ENCODE measurements around the gene POMGNT2. TPM values are rescaled to one million over a fixed set of nuclear protein-coding genes. Genes with fewer than 3 reads are reported as not detected.
"Not testable (repeated sequence)": the region's sequence is repeated elsewhere in the genome, so short reads cannot be mapped to it uniquely, and the experiment has no call there.

Gene POMGNT2
- total RNA-seq, 1 donor from 2014 or later = 4.0 TPM

DNA sequence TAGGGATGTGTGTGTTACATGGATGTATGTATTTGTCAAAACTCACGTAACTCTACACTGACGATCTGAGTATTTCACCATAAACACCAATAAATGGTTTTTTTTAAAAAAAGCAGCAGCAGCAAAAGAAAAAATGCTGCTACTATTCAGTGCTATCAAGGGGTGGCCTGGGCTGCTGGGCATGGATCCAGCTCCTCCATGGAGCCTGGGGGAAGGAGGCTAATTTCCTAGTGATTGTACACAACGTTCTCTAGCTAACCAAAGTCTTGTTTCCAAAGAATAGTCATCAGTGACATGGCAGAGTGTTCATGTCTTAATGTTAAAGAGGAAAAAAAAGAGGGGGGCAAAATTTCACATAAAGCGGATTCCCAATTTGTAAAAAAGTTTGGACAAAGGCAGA lies 29.0 kb downstream of the POMGNT2 start:
- intact Hi-C loops (cut with micrococcal nuclease) = no loop called here

DNA sequence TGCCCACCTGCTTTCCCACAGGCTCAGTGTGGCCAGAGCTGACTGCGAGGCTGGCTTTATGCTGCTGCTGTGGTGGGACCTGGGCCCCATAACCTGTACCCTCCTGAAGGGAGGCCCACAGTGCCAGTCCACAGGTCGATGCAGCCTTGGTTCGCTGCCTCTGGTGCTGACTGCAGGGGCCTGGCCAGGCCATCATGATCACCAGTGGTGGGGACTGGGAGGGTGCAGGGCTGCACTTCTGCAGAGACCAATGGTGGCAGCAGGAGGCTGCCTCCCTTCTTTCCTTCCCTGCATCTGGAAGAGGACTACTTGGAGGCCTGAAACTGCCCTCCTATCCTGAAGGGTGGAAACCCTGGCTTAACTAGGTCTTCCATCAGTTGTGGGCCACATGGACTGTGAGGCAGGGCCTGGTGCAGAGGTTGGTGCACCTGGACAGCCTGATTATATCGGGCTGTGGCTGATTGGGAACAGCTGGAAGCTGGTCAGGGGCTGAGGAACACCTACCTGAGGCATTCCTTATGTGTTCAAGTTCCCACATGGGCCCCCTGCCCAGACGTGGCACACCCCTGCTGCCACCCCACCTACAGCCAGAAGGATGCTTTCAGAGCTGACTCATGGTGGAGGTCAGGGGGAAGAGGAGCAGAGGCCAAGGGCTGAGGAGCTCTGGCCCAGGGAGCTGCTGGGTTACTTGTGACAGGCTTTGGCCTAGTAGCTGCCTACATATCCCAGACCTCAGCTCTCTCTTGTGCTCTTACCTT lies 29.8 kb downstream of the POMGNT2 start:
- intact Hi-C loops (cut with micrococcal nuclease) = no loop called here

DNA sequence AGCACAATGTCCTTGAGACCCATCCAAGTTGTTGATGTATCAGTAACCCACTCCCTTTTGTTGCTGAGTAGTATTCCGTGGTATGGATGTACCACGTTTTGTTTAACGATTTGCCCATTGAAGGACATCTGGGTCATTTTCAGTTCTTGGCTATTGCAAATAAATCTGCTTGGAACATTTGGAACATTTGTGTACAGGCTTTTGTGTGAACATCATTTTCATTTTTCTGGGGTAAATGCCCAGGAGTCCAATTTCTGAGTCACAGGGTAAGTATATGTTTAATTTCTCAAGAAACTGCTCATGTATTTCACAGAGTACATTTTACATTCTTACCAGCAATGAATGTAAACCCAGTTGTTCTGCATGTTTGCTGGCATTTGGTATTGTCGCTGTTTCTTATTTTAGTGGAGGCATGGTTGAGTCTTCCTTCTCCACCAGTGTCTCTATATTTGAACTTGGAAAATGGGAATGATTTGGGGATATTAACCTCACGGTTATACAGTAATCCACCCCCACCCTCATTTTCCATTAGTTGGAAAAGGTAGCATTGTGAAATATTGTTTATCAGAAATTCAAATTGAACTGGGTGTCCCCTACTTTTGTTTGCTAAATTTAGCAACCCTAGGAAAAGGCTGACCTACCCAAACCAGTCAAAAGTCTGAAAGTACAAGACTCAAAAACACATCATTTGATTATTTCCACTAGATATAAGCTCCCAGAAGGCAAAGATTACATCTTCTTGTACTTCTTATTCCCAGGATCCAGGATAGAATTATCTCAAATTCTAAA lies 30.8 kb downstream of the POMGNT2 start:
- intact Hi-C loops (cut with micrococcal nuclease) = no loop called here

DNA sequence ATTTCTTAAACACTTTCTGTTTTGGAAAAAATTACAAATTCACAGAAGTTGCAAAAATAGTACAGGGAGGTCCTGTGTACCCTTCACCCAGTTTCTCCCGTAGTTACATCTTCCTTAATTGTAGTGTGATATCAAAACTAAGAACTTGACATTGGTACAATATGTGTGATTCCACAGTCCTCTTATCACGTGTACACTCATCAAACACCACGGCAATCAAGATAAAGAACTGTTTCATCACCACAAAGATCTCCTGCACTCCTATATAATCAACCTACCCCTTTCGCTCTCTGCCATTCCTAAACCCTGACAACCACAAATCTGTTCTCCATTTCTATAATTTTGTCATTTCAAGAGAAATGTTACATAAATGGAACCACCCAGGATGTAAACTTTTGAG lies 31.4 kb downstream of the POMGNT2 start:
- intact Hi-C loops (cut with micrococcal nuclease) = no loop called here

DNA sequence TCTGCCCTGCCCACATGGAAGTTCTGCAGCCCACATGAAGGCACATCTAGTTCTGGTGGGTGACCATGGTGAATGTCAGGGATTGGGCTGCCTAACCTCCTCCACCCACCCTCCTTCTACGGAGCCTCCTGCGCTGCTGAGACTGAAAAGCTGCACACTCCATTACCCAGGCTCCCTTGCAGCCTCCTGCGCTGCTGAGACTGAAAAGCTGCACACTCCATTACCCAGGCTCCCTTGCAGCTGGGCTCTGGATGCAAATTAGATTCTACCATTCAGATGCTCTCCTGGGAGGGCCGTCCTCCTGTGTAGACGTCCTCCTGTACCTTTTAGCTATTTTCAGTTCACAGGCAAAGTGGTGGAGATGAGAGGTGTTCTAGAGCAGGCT lies 32.1 kb downstream of the POMGNT2 start:
- intact Hi-C loops (cut with micrococcal nuclease) = no loop called here

DNA sequence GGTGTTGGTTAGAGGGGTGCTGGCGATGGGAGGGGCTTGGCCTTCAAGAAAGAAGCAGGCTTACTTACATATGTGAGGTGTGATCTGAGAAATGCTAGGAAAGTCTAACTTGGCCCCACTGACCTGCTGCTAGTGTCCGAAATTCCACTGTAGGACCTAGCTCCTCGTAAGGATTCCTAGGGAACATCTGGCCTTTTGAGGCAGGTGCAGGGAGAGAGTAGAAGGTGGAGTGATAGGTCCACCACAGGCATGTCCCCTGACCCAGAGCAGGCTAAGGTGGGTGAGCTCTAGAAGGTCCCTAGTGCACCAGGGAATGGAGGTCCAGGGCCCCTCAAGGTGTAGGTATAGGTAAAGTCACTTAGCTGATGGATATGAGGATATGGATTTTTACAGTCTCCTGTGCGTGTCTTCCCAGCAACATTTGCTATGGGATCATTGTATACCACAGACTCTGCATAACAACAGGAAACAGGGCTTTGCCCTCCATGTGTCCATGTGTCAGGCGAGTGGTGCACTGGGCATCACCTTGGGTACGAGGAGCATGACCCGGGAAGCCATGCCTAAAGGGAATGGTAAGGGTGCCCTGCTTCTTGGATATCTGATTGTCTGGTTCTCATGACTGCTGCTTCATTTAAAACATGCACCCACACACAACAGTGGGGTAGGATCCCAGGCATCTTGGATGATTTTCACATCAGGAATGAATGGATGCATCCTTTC lies 32.6 kb downstream of the POMGNT2 start:
- intact Hi-C loops (cut with micrococcal nuclease) = no loop called here

DNA sequence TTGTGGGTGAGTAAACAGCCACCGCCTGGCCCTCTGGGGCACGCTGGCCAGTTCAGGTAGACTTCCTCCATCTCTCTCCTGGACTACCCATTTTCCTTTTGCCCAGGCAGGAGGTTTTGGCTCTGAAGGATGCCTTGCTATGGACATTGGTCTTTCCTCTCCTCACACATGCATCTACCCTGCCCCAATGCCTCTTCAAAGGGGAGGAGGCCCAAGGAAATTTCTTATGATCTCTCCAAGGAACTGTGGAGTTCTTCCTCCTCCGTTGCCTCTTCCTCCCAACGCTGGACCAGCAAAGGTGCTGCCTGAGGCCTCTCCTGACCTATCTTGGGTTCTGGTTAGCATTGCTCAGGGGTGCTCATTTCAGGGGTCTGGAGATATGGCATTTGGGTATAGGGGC lies 33.5 kb downstream of the POMGNT2 start:
- intact Hi-C loops (cut with micrococcal nuclease) = no loop called here

DNA sequence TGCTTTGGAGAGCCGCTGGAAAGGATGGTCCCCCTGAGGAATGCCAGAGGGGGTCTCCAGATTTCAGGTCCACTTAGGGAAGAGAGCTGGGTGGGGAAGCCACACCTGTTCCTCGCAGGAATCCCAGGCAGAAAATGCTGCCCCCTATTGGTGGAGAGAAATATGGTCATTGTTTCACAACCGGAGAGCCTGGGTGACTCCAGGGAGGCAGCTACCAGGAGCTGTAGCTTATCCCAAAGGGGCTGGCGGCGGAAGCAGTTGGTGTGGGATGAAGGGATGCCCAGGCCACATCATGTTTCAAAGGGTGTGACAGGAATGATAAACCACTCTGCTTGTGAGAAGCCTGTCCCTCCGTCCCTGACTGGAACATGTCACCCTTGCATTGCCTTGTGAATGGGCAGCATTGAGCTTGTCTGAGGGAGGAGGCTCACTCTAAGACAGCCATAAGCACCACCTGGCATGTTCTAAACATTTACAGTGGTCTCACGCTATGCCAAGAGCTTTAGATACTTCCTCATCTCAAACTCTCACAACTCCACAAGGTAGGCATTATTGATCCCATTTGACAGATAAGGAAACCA lies 34.5 kb downstream of the POMGNT2 start:
- intact Hi-C loops (cut with micrococcal nuclease) = no loop called here

DNA sequence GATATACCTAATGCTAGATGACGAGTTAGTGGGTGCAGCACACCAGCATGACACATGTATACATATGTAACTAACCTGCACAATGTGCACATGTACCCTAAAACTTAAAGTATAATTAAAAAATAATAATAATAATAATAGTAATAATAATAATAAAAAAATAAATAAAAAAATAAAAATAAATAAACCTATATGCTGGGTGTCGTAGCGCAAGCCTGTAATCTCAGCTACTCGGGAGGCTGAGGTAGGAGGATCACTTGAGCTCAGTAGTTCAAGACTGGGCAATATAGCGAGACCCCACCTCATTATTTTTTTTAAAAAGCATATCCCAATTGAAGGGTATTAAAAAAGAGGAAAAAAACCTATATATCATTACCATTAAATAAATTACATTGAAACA lies 35.2 kb downstream of the POMGNT2 start:
- intact Hi-C loops (cut with micrococcal nuclease) = not testable (repeated sequence)

DNA sequence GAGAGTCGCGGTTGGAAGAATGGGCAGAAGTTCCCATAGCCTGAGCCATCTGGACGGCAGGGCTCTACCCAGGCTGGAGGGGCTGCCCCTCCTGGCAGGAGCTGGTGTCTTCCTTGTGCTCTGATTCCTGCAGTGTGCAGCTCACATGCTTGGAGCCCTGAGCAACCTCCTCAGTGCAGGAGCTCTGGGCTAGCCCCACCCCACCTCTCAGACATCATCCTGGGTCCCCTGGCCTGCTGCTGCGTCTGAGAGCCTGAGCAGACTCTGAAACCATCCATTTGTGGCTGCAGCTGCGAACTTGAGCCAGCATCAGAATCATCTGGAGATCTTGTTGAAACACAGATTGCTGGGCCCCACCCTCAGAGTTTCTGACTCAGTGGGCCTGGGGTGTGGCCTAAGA lies 42.8 kb downstream of the POMGNT2 start:
- intact Hi-C loops (cut with micrococcal nuclease) = no loop called here

DNA sequence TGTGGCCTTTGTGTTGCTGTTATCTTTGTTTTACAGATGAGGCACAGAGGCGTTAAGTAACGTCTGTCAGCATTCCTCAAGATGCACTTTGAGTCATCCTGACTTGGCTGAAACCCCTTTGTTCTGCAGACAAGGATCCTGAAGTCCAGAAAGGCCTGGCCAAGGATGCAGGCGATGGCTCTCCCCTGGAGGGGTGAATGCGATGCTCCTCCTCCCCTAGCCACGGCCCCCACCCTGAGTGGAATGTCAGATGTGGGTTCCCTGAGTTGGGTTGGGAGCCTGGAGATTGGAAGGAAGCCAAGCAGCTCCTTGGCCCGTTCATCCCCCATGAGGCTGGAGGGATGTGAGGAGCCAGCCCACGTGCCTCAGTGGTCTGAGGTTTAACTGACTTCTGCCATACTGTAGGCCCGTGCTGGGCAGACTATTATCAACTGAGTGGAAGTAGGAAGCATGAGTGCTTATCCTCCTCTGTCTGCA lies 43.3 kb downstream of the POMGNT2 start:
- intact Hi-C loops (cut with micrococcal nuclease) = no loop called here

DNA sequence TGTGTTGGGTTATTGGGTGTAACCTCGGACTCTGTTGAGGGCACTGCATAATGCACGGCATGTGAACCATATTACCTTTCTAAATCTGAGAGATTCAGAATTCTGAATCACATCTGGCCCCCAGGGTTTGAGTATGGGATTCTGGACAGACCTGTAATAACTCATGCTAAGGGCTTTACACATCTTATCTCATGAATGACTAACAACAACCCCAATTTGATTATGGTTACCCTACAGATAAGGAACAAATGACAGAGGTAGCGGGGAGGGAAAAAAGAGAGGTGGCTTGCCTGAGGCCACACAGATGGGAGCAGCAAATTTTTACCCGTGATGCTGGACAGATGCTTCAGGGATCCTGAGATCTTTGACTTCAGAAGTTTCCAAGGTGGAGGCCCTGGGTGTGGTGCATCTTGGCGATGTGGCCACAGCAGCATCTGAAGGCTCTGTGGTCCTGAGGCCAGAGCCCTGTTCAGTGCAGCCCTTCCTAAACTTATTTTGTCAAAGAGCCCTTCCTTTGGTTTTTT lies 43.8 kb downstream of the POMGNT2 start:
- intact Hi-C loops (cut with micrococcal nuclease) = no loop called here

DNA sequence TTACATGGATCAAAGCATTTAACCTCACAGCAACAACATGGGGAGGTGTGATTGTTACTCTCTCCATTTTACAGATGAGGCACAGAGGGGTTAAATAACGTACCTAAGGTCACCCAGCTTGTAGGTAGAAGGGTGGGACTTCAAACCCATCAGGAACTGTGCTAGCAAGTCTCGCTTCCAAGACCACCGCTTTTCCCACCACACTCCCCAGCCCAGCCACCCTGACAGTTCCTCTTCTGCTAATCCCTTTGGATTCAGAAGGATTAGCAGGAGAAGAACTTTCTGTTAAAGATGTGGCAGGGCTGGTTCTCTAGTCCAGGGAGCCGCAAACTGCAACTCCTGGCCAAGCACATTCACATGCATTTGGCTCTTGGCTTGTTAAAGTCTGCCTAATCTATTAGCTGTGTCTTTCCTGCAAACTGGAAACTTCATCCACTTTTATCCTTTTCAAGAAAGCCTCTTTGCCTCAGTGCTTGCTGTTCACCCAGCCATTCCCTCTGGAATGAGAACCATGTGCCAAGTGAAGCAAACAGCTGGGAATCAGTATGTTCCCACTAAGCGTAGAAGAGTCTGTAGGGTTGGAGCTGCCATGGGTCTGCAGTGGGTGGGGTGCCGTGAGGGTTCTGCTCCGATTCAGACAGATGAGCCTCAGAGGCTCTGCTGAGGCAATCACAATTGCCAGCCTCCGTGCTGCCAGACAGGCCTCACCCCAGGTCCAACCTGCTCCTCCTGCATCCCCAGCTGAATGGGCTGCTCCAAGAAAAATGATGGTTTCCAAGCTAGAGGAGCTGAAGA lies 44.6 kb downstream of the POMGNT2 start:
- intact Hi-C loops (cut with micrococcal nuclease) = no loop called here

DNA sequence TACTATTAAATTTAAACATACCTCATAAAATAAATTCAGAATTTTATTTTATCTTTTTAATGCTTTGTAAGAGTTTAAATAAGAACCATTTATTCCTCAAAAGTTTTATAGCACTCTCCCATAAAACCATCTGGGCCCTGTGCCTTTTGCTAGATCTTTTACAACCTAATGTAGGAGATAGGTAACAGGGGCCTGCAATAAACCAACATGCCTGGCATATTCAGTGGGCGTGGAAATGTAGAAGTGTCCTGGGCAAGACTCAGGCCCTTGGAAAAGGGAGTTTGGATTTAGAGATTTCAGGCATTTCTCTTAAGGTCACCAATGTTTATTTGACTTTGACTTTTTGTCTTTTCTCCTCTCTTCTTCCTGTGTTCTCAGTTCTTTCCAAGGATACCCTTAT lies 46.4 kb downstream of the POMGNT2 start:
- intact Hi-C loops (cut with micrococcal nuclease) = no loop called here

DNA sequence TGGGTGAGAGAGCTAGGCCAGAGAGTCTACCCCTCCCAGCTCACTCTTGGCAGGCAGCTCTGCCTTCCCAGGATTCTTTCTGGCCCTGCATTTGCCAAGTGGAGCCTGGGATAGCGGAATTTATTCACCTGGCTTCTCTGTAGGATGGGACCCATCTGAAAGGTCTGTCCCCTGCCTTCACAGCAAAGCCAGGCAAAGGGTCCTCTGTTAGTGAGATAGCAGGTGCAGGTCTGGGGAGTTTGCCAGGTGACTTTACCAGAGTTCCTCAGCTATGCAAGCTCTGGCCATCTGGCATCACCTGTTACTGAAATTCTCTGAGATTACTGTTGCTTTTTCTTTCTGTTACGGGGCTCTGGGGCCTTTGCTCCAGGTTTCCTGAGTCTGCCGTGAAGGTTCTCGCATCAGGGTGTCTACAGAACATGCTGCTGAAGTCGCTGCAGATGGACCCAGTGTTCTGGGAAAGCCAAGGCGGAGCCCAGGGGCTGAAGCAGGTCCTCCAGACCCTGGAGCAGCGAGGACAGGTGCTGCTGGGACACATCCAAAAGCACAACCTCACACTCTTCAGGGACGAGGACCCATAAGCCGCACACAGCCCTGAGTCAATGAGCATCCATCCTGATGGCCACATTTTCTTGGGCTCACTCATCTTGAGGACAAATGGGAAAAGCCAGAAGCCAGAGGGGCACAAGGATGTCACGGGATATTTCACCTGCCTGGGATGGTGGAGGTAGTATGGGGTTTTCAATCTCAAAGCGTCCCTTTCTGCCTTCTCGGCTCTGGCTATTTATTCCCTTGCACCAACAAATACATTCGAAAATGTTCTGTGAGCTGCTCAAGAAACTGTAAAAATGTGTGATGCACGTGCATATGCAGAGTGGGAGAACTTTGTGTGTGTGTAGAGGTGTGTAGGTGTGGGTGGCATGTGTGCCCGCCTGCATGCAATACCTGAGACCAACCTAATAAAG lies 49.8 kb downstream of the POMGNT2 start:
- intact Hi-C loops (cut with micrococcal nuclease) = no loop called here

DNA sequence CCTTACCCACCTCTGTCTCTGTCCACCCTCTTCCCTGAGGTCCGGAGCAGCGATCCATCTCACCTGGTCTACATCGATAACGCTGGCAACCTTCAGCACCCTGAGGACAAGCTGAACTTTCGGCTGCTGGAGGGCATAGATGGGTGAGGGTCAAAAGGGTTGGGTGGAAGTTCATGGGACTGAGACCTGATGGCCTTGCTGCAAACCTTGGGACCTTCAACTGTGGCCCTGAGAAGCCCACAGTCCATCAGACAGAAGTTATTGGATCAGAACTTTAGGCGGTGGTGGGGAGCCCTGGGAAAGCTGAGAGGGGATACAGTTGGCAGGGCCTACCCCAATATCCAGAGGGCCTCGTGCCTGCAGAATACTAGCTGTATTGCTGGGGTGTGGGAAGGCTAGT lies 50.5 kb downstream of the POMGNT2 start:
- intact Hi-C loops (cut with micrococcal nuclease) = no loop called here

DNA sequence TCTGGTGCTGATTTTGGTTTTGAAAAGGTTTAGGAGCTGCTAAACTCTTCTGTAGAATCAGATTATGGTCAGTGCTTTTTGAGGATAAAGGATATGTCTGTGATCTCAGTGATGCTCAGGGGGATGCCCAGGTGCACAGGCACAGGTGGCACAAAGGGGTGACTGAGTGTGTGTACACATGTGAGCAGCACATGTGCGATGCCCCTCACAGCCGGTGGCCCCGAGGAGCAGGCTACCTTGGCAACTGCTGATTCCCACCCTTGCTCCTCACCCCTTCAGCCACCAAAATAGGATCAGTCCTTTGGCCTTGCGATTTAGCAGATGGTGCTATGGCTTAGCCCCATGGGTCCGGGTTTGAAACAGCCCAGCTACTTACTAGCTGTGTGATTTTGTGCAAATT lies 51.1 kb downstream of the POMGNT2 start:
- intact Hi-C loops (cut with micrococcal nuclease) = no loop called here

DNA sequence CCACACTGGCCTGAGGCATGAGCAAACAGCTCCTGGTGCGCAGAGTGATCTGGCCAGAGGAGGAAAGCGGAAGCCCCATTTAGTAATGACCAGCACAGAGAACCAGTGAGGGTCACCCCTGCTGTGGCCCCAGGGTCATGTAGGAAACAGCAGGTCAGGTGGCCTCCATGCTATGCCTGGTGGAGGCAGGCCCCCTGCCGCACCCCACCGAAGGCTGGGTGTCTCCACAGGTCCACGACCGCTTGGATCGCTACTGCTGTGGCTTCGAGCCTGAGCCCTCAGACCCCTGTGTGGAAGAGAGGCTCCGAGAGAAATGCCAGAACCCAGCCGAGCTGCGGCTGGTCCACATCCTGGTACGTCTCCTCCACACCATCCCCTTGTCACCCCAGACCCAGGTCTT lies 52.6 kb downstream of the POMGNT2 start:
- intact Hi-C loops (cut with micrococcal nuclease) = no loop called here

DNA sequence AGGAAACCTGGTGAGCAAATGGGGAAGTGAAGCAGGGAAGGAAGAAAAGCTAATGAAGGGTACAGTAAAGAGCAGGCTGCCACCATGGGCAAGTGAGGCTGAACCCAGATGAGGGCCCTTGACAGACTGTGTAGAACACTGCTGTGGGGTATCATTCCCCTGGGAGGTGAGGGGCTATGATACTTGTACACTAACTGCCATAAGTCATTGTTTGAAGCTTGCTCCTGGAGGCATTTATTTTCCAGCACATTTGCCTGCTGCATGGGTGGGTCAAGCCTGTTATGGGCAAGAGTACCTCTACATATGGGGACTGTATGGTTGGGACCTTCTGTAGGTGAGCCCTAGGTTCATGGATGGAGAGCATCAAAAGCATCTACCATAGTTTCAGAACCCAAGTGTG lies 57.4 kb downstream of the POMGNT2 start:
- intact Hi-C loops (cut with micrococcal nuclease) = no loop called here

DNA sequence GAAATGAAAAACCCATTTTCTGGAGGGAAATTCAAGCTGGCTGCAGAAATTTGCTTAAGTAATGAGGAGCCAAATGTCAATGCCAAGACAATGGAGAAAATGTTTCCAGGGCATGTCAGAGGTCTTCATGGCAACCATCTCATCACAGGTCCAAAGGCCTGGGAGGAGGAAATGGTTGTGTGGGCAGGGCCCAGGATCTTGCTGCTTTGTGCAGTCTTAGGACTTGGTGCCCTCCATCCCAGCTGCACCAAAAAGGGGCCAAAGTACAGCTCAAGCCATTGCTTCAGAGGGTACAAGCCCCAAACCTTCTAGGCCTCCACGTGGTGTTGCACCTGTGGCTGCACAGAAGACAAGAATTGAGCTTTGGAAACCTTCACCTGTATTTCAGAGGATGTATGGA lies 59.3 kb downstream of the POMGNT2 start:
- intact Hi-C loops (cut with micrococcal nuclease) = no loop called here

Measured in T-helper 2 cell treated with Interferon-gamma antibody and Interleukin-4, amounts not matched to agents 100 ng/mL and 5 ng/mL, for 36 hours (primary cell).